ENCODE results near the gene XKR3. TPM values are rescaled to one million over a fixed set of nuclear protein-coding genes. Genes with fewer than 3 reads are reported as not detected.

Gene XKR3
- total RNA-seq, 1 donor from 2014 or later = not detected

DNA sequence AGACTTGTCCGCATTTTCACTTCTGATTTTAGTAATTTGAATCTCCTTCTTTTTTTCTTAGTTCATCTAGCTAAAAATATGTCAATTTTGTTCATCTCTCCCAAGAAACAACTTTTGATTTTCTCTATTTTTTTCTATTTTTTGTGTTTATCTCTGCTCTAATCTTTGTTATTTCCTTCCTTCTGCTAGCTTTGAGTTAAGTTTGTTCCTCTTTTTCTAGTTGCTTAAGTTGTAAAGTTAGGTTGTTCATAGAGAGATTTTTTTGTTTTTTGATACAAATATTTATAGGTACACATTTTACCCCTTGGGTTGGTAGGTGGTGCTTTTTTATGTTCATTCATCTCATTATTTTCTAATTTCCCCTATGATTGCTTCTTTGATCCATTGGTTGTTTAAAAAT lies 22.1 kb upstream of the XKR3 start:
- H3K9me3 ChIP-seq = no peaks in the 10 kb centered on the region
- H3K27me3 ChIP-seq = no peaks in the 10 kb centered on the region
- no peaks in the 10 kb centered on the region for H3K36me3 ChIP-seq
- no peak overlapping the region for H3K4me3 ChIP-seq
- intact Hi-C loops (cut with DNase I) = no loop called here
- DNase-seq (ENCODE audit: extremely low spot score in 2 of 2) = no peak
- TF ChIP-seq, protein P1, sequence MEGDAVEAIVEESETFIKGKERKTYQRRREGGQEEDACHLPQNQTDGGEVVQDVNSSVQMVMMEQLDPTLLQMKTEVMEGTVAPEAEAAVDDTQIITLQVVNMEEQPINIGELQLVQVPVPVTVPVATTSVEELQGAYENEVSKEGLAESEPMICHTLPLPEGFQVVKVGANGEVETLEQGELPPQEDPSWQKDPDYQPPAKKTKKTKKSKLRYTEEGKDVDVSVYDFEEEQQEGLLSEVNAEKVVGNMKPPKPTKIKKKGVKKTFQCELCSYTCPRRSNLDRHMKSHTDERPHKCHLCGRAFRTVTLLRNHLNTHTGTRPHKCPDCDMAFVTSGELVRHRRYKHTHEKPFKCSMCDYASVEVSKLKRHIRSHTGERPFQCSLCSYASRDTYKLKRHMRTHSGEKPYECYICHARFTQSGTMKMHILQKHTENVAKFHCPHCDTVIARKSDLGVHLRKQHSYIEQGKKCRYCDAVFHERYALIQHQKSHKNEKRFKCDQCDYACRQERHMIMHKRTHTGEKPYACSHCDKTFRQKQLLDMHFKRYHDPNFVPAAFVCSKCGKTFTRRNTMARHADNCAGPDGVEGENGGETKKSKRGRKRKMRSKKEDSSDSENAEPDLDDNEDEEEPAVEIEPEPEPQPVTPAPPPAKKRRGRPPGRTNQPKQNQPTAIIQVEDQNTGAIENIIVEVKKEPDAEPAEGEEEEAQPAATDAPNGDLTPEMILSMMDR (IDR thresholded peaks at IDR 0.05) = no peak
- TF ChIP-seq POLR2AphosphoS5 (IDR thresholded peaks at IDR 0.05; ENCODE audit: insufficient read depth in 1 of 2, low read depth in 1 of 2) (no peak), POLR2A (IDR thresholded peaks at IDR 0.05) (no peak)
- H3K27ac ChIP-seq = no peak overlapping the region
- H3K4me1 ChIP-seq = no peaks in the 10 kb centered on the region

GRCh38 chr22:16845881-16846280 lies 20.7 kb upstream of the XKR3 start:
- H3K27ac ChIP-seq = no peak overlapping the region
- intact Hi-C loops (cut with DNase I) = no loop called here
- TF ChIP-seq POLR2A (IDR thresholded peaks at IDR 0.05) (no peak), POLR2AphosphoS5 (IDR thresholded peaks at IDR 0.05; ENCODE audit: insufficient read depth in 1 of 2, low read depth in 1 of 2) (no peak)
- TF ChIP-seq, protein P1 (IDR thresholded peaks at IDR 0.05) = no peak
- no peak for DNase-seq (ENCODE audit: extremely low spot score in 2 of 2)
- no peaks in the 10 kb centered on the region for H3K27me3 ChIP-seq
- H3K36me3 ChIP-seq = no peaks in the 10 kb centered on the region
- H3K9me3 ChIP-seq = no peaks in the 10 kb centered on the region
- no peaks in the 10 kb centered on the region for H3K4me1 ChIP-seq
- no peak overlapping the region for H3K4me3 ChIP-seq

DNA sequence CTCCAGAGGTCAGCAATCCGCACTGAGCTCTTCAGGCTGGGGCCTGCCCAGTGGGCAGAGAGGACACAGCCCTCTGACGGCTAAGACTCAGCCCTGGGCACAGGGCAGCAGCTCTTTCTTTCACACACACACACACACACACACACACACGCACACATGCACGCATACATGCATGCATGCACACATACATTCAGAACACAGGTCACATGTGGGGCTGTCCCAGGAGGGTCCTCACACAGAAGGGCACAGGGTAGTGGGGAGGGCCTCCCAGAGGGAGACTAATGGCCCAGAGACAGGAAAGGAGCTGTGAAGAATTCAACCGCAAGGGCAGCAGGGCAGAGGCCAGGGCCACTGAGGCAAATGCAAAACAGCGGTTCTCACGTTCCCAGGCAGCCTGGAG lies 20.3 kb upstream of the XKR3 start:
- no peak overlapping the region for H3K27ac ChIP-seq
- no peak for DNase-seq (ENCODE audit: extremely low spot score in 2 of 2)
- intact Hi-C loops (cut with DNase I) = no loop called here
- H3K4me1 ChIP-seq = no peaks in the 10 kb centered on the region
- no peaks in the 10 kb centered on the region for H3K36me3 ChIP-seq
- H3K27me3 ChIP-seq = no peaks in the 10 kb centered on the region
- TF ChIP-seq, protein P1 (IDR thresholded peaks at IDR 0.05) = no peak
- TF ChIP-seq POLR2A (IDR thresholded peaks at IDR 0.05) (no peak), POLR2AphosphoS5 (IDR thresholded peaks at IDR 0.05; ENCODE audit: insufficient read depth in 1 of 2, low read depth in 1 of 2) (no peak)
- H3K9me3 ChIP-seq = no peaks in the 10 kb centered on the region
- H3K4me3 ChIP-seq = no peak overlapping the region

DNA sequence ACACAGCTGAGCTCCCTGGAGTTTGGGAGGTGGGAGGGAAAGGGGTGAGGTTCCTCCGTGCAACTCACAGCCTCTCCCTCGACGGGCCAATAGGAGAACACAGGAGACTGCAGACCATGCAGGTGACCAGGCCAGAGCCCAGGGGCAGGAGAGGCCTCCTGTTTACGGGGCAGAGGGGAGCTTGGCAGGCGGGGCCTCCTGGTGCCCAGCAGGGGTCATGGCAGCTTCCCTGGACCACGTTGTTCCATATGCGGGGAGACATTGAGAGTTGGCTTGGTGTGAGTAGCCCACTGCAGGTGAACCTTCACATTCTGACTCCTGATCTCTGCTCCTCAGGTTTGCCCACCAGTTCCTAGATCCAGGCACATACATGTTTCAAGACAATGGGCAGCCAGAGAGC lies 19.3 kb upstream of the XKR3 start:
- TF ChIP-seq POLR2A (IDR thresholded peaks at IDR 0.05) (no peak), POLR2AphosphoS5 (IDR thresholded peaks at IDR 0.05; ENCODE audit: insufficient read depth in 1 of 2, low read depth in 1 of 2) (no peak)
- TF ChIP-seq, protein P1 (IDR thresholded peaks at IDR 0.05) = no peak
- Histone ChIP-seq H3K4me3 (no peak overlapping the region), H3K36me3 (no peaks in the 10 kb centered on the region), H3K27me3 (no peaks in the 10 kb centered on the region), H3K9me3 (no peaks in the 10 kb centered on the region), H3K4me1 (no peaks in the 10 kb centered on the region), H3K27ac (no peak overlapping the region)
- intact Hi-C loops (cut with DNase I) = no loop called here
- no peak for DNase-seq (ENCODE audit: extremely low spot score in 2 of 2)

GRCh38 chr22:16838073-16838472 lies 12.9 kb upstream of the XKR3 start:
- H3K9me3 ChIP-seq = no peaks in the 10 kb centered on the region
- H3K27me3 ChIP-seq = no peaks in the 10 kb centered on the region
- no peak overlapping the region for H3K4me3 ChIP-seq
- H3K4me1 ChIP-seq = no peaks in the 10 kb centered on the region
- no peak for DNase-seq (ENCODE audit: extremely low spot score in 2 of 2)
- H3K27ac ChIP-seq = no peak overlapping the region
- TF ChIP-seq POLR2A (IDR thresholded peaks at IDR 0.05) (no peak), POLR2AphosphoS5 (IDR thresholded peaks at IDR 0.05; ENCODE audit: insufficient read depth in 1 of 2, low read depth in 1 of 2) (no peak)
- TF ChIP-seq, protein P1 (IDR thresholded peaks at IDR 0.05) = no peak
- intact Hi-C loops (cut with DNase I) = no loop called here
- no peaks in the 10 kb centered on the region for H3K36me3 ChIP-seq
